ENCODE results near the gene C5orf46. TPM values are rescaled to one million over a fixed set of nuclear protein-coding genes. Genes with fewer than 3 reads are reported as not detected.

Gene C5orf46
- total RNA-seq, 1 donor from 2014 or later = not detected

GRCh38 chr5:147911427-147911826, 5.1 kb upstream of the C5orf46 start:
- Mint-ChIP-seq H3K9me3 (ENCODE audit: low read depth) (peaks cover 2% of the 10 kb centered on the region), H3K4me3 (ENCODE audit: low read depth) (no peak overlapping the region), H3K4me1 (ENCODE audit: low read depth) (peaks cover 2% of the 10 kb centered on the region), H3K36me3 (ENCODE audit: insufficient read depth) (no peaks in the 10 kb centered on the region), H3K27ac (no peak overlapping the region), H3K27me3 (no peaks in the 10 kb centered on the region)
- TF ChIP-seq CTCF (IDR thresholded peaks at IDR 0.05; ENCODE audit: unreplicated experiment) = no peak
- no peak for DNase-seq (ENCODE audit: low spot score, unreplicated experiment)

- H3K4me3 Mint-ChIP-seq (ENCODE audit: low read depth) = no peak overlapping the region
- H3K4me1 Mint-ChIP-seq (ENCODE audit: low read depth) = peaks cover 2% of the 10 kb centered on the region
- H3K36me3 Mint-ChIP-seq (ENCODE audit: insufficient read depth) = no peaks in the 10 kb centered on the region
- H3K27me3 Mint-ChIP-seq = no peaks in the 10 kb centered on the region
- no peak for DNase-seq (ENCODE audit: low spot score, unreplicated experiment)
- H3K27ac Mint-ChIP-seq = no peak overlapping the region
- no peak for TF ChIP-seq CTCF (IDR thresholded peaks at IDR 0.05; ENCODE audit: unreplicated experiment)
- no peaks in the 10 kb centered on the region for H3K9me3 Mint-ChIP-seq (ENCODE audit: low read depth)
Measured at GRCh38 chr5:147904110-147904509, 2.2 kb downstream of the C5orf46 start.

GRCh38 chr5:147902609-147903115, 3.7 kb downstream of the C5orf46 start:
- Mint-ChIP-seq H3K4me1 (ENCODE audit: low read depth) (peaks cover 2% of the 10 kb centered on the region), H3K4me3 (ENCODE audit: low read depth) (no peak overlapping the region), H3K27ac (no peak overlapping the region), H3K27me3 (no peaks in the 10 kb centered on the region), H3K36me3 (ENCODE audit: insufficient read depth) (no peaks in the 10 kb centered on the region), H3K9me3 (ENCODE audit: low read depth) (no peaks in the 10 kb centered on the region)
- TF ChIP-seq CTCF (IDR thresholded peaks at IDR 0.05; ENCODE audit: unreplicated experiment) = no peak
- DNase-seq (ENCODE audit: low spot score, unreplicated experiment) = no peak

- no peak for TF ChIP-seq CTCF (IDR thresholded peaks at IDR 0.05; ENCODE audit: unreplicated experiment)
- DNase-seq (ENCODE audit: low spot score, unreplicated experiment) = no peak
- H3K4me1 Mint-ChIP-seq (ENCODE audit: low read depth) = peaks cover 2% of the 10 kb centered on the region
- H3K9me3 Mint-ChIP-seq (ENCODE audit: low read depth) = no peaks in the 10 kb centered on the region
- no peaks in the 10 kb centered on the region for H3K36me3 Mint-ChIP-seq (ENCODE audit: insufficient read depth)
- H3K27me3 Mint-ChIP-seq = no peaks in the 10 kb centered on the region
- H3K27ac Mint-ChIP-seq = no peak overlapping the region
- no peak overlapping the region for H3K4me3 Mint-ChIP-seq (ENCODE audit: low read depth)
Measured at GRCh38 chr5:147901599-147902039, 4.7 kb downstream of the C5orf46 start.

GRCh38 chr5:147898875-147899401, 7.4 kb downstream of the C5orf46 start:
- Mint-ChIP-seq H3K4me3 (ENCODE audit: low read depth) (no peak overlapping the region), H3K9me3 (ENCODE audit: low read depth) (no peaks in the 10 kb centered on the region), H3K27me3 (no peaks in the 10 kb centered on the region), H3K4me1 (ENCODE audit: low read depth) (no peaks in the 10 kb centered on the region), H3K36me3 (ENCODE audit: insufficient read depth) (no peaks in the 10 kb centered on the region), H3K27ac (no peak overlapping the region)
- DNase-seq (ENCODE audit: low spot score, unreplicated experiment) = no peak
- no peak for TF ChIP-seq CTCF (IDR thresholded peaks at IDR 0.05; ENCODE audit: unreplicated experiment)

Data from progenitor cell of endocrine pancreas (in vitro differentiated cells).